GM19468 (cell line): ENCODE data around the gene MMP19.
"Not testable (repeated sequence)": the region's sequence is repeated elsewhere in the genome, so short reads cannot be mapped to it uniquely, and the experiment has no call there.

Experiments used
- ATAC-seq: cut with Tn5 transposase; IDR thresholded peaks from one replicate; pipeline ENCODE4 v1.9.1; 2021; ENCODE audit warnings: mild to moderate bottlenecking, moderate library complexity, moderate number of reproducible peaks; ENCODE audit not compliant: unreplicated experiment; ENCODE audit errors: extremely low read depth

The MMP19 gene, protein sequence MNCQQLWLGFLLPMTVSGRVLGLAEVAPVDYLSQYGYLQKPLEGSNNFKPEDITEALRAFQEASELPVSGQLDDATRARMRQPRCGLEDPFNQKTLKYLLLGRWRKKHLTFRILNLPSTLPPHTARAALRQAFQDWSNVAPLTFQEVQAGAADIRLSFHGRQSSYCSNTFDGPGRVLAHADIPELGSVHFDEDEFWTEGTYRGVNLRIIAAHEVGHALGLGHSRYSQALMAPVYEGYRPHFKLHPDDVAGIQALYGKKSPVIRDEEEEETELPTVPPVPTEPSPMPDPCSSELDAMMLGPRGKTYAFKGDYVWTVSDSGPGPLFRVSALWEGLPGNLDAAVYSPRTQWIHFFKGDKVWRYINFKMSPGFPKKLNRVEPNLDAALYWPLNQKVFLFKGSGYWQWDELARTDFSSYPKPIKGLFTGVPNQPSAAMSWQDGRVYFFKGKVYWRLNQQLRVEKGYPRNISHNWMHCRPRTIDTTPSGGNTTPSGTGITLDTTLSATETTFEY

DNA sequence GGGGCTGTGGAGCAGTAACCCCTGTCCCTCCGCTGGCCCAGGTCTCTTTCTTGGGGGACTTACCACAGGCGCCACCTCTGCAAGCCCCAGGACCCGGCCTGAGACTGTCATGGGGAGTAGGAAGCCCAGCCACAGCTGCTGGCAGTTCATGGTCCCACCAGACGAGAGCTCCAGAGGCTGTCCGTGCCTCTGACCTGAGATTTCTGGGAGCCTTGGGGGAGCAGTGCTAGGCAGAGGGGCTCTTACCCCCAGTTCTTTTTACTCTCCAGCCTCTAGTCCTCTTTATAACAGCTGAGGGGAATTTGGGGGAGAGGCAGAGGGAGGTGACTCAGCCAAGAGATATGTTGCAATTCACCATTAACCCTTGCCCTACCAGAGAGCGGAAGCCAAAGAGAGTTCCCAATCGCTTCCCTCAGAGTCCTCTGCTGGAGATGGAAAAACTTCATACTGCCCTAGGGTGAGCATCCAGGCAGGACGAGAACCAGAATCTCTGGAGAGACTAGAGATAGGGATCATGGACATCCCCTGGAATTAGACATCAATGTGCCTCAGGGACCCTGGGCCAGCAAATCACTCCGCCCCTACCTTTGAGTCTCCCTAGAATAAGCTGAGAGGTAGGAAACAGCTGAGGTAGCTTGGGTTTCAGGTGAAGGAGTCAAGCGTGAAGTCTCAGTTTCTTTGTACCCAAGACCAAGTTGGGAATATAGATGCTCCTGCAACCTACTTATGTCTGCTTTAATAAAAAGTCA lies at the start of gene MMP19:
MMP19 (minus strand) TSS at position 256 of the 749 bp plus-strand sequence; CDS start at position 150, 106 bp downstream.
- no peak for ATAC-seq

DNA sequence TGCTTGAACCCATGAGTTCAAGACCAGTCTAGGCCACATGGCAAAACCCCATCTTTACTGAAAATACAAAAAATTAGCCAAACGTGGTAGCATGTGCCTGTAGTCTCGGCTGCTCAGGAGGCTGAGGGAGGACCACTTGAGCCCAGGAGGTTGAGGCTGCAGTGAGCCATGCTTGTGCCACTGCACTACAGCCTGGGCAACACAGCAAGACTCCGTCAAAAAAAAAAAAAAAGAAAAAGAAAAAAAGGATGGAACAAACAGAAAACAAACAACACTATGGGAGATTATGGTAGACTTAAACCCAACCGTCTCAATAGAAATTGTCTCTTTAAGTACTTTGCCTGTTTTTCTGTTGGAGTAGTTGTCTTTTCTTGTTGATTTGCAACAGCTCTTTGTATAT lies 48.6 kb upstream of the MMP19 start:
- no peak for ATAC-seq

DNA sequence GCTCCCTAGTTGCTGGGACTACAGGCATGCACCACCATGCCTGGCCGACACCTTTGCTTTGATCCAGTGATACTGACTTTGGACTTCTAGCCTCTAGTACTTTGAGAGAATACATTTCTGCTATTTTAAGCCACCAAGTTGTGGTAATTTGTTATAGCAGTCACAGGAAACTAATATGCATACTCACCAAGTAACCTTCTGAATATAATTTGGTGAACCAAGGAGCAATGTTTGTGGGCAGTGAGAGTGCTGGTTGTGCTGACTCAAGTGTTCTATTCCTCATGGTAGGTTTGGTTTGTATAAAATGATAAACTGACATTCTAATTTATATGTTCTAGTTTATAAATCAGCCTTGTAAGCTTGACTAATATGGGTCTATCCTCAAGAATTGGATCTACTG lies 42.4 kb upstream of the MMP19 start:
- ATAC-seq: no peak

DNA sequence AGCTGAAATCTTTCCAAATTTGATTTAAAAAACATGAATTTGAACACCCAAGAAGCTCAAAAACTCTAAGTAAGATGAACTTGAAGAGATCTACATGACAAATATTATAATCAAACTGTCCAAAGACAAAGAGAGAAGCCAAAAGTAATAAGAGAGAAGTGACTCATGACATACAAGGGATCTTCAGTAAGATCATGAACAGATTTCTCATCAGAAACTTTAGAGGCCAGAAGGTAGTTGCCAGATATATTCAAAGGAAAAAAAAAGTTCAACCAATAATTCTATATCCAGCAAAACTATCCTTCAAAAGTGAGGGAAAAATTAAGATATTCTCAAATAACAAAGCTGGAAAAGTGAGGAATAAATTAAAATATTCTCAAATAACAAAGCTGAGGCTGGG lies 35.1 kb upstream of the MMP19 start:
- no peak for ATAC-seq

DNA sequence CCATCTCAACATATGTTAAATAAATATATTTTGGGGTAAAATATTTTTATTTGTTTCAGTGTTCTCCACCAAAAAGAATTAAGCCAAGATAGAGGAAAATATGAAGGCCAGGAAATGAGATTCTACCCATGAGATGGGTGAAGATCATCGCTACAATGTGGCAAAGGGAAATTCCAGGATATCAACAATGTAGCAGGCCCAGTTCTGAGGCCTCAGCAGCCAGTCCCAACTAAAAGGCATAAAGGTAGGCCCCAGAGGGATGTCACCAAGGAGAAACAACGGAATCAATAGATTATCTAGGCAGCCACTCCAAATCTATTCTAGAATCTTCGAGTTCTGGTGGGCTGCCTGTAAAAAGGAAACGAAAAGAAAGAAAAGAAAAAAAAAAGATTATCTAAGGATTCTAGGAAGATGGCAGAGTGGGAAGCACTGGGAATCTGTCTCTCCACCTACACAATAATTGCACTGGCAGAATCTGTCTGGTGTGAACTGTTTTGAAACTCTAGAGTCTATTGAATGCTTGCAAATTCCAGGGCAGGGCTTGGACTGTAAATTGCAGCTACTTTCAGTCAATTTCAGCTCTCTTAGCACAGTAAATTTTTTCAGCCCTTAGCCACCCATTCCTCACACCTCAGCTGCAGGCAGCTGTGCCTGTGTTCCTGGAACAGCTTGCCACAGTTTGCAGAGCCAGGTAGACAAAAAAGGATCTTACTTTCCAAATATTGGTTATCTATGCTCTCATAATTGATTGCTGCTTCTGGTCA lies 33.1 kb upstream of the MMP19 start:
- ATAC-seq: no peak

DNA sequence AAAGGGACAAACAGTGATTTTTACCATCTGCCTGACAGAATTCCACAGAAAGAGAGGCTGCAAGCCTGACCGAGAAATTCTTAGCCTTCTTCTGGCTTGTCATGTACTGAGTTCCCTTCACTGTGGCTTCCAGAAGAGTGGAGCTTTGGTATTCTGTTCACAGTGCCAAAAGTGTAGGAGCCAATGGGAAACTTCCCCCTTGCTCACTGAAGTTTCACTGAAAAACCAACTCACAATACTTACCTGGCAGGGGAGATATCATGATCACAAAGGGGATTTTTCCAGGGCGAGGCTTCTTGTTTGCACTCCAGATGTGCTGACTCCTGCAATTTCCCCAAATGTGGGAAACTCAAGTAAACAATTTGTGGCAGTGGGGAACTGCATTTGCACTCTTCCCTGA lies 31.7 kb upstream of the MMP19 start:
- no peak for ATAC-seq

DNA sequence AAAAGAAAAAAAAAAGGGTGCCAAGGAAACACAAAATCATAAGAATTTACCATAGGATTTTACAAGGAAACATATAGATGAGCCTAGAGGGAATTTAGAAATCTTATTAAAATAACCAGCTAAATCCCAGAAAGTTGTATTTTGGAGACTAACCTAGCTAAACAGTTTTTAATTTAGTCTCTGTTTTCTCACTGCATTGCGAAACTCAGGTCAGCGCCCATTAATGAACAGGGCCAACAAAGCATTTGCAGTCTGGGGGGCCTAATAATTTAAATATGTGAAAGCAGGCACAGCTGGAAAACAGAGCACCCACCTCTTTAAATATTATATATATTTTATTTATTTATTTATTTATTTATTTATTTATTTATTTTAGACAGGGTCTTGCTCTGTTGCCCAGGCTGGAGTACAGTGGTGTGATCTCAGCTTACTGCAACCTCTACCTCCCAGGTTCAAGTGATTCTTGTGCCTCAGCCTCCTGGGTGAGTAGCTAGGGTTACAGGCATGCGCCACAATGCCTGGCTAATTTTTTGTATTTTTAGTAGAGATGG lies 23.8 kb upstream of the MMP19 start:
- ATAC-seq: not testable (repeated sequence)

DNA sequence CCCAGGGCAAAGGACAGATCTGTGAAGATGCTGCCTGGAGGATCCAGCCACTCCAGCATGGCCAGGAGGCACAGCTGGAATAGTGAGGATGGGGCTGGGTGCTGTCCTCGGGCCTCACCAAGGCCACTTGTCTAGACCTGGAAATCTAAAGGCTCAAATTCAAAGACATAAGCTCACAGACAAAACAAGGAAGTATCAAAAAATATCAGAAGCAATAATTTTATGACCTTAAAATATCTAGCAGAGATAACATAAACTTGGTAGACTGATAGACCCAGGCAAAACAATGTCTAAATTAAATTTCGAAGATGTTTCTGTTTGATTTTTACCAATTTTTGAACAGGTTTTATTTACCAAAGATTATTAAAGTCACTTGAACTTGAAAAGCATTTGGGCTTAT lies 22.6 kb upstream of the MMP19 start:
- ATAC-seq: no peak

DNA sequence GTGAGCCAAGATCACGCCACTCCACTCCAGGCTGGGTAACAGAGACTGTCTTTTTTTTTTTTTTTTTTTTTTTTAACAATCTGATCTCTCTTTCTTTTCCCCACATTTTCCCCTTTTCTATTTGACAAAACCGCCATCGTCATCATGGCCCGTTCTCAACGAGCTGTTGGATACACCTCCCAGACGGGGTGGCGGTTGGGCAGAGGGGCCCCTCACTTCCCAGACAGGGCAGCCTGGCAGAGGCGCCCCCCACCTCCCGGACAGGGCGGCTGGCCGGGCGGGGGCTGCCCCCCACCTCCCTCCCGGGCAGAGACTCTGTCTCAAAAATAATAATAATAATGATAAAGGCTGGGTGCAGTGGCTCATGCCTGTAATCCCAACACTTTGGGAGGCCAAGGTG lies 20.2 kb upstream of the MMP19 start:
- ATAC-seq: not testable (repeated sequence)

DNA sequence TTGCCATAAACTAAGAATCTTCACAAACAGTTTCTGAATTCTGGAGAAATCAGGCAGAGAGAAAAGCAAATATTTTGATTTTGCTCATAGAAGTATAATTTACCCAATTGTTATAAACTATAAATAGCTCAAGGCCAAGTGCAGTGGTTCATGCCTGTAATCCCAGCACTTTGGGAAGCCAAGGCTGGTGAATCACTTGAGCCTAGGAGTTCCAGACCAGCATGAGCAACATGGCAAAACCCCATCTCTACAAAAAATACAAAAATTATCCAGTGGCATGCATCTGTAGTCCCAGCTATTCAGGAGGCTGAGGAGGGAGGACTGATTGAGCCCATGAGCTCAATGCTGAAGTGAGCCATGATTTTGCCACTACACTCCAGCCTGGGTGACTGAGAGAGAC lies 19.6 kb upstream of the MMP19 start:
- ATAC-seq: no peak

DNA sequence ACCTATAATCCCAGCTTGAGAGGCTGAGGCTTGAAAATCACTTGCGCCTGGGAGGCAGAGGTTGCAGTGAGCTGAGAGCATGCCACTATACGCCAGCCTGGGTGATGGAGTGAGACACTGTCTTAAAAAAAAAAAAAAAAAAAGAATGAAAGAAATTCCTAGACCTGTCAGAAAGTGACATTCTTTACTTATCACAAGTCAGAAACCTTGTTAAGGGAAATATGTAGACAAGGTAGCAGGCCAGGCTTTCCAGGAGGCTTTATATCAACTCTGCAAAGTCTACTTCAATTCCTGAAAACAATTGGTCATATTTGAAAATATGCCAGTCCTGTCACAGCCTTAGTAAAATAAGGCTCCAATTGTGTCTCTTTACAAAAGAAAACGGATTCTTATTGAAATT lies 19.1 kb upstream of the MMP19 start:
- no peak for ATAC-seq

DNA sequence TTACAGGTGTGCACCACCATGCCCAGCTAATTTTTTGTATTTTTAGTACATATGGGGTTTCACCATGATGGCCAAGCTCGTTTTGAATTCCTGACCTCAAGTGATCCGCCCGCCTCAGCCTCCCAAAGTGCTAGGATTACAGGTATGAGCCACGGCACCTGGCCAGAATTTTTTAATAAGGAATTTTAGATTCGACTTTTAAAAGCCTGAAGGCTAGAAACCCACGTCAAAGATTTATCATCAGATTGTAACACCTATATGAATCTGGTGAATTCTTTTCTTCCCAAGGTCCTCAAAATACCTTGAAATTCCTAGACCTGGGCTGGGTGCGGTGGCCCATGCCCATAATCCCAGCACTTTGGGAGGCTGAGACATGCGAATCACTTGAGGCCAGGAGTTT lies 18.7 kb upstream of the MMP19 start:
- ATAC-seq: no peak

DNA sequence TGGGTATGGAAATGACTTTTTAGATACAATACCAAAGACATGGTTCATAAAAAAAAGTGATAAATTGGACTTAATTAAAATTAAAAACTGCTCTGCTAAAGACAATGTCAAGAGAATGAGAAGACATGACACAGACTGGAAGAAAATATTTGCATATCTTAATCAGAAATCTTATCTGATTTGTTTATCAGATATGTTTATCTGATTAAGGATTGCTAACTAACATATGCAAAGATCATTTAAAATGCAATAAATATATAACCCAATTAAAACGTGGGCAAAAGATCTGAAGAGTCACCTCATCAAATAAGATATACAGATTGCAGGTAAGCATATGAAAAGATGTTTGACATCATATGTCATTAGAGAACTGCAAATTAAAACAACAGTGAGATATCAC lies 10.0 kb upstream of the MMP19 start:
- ATAC-seq: no peak

DNA sequence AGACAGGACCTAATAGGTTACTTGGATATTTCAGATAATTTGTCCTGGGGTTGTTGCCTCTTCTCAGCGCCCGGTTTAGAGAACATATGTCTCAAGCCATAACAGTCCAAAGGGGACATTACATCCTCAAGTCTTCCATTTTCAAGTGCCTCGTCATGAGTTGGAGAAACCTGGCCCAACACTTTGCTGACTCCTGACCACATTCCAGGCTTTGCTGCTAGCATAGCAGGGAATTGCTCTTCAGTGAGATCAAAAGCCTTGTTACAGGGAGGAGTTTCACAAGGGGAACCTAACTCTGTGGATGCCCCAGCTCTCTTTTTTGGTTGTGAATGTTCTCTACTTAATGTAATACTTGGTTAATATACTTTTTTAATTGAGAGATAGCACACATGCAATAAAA lies 8.2 kb upstream of the MMP19 start:
- ATAC-seq: no peak

DNA sequence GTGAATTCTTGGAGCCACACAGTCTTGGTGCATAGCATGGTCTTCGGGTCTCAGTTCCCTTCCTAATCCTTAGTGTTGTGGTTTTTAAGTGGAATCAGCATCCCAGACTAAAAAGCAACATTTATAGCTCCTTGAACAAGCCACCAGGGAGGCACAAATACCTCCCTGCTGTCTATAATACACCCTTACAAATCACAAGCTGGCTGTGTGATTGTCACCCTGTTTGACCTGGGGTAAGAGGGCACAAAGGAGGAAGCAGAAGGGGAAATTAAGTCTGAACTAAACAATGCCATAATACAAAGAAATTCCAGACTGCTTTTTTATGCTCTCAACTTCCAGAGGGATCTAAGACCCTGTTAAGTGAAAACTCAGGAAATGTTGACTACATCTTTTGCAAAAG lies 7.7 kb upstream of the MMP19 start:
- ATAC-seq: no peak

DNA sequence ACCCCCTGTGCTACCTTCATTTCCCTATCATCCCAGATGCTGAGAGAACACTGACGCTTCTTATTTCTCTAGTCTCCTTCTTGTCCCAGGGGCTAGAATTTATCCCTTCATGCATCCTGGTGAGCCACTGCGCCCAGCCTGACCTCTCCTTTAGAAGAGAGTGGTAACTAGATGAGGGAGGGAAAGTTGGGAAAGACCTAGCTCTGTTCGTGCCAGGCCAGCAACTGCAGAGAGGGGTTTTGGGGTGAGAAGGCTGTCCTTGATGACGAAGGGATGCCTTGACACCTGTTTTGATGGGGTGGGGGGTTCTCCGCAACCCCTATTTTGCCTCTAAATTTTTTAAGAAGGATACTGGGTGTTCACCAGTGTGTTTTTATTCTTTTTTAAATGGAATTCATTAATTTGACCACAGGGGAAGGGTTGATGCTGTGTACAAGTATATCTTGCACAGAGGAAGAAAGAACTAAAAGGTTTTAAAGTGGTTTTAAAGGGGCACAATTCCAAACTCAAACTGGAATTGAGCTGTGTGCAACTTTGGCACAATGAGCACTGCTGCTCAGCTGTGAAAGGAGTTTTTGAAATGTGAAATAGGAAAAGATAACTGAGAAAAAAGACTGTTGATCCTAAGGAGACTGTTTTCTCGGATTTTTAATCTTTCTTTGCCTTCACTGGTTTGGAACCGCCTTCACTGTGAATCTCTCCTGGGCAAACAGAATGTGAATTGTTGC lies 7.0 kb upstream of the MMP19 start:
- ATAC-seq: no peak

DNA sequence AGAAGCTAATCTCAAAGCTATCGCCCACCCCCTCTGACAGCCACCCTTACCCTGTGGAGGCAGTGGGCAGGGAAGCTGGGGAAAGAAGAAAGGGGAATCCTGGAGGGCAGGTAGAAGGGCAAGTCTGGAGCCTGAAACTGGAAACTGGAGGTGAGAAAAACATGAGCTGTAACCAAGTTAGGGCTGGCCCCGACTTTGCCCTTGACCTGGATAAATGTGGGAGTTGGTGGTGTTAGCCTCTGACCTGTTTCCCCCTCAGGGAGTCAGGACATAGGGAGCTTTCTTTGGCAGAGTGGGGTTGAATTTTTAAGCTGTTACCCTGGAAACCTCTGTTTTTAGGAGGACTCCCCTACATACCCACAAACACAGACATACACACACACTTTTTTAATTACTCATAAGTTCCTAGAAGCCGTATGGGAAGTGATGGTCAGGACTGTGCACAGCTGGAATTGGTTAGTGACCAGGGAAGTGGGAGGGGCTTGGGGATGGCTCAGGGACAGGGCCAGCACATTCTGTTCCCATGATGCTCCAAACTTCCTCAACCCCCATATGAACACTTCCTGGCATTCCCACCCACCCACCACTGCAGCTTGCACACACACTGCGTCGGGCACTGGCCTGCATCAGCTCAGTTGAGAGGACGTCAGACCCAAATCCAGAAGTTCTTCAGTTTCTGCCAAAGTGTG lies 5.0 kb upstream of the MMP19 start:
- ATAC-seq: no peak

DNA sequence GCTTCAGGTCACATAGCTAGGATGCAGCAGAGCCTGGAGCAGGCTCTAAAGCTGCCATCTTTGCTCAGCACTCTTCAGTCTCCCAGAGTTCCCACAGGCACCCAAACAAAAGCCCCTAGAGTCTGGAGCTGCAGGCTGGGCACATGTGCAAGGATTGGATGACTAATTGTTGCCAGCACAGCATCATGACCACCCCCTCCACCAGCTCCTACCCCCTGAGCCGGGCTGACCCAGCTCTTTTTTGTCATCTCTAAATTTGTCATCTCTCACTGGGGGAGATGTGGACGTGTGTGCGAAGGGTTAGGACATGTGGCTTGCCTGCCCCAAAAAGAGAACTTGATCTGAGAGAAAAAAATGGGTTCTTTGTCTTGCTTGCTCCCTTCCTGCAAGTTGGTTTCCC lies 4.3 kb upstream of the MMP19 start:
- no peak for ATAC-seq

DNA sequence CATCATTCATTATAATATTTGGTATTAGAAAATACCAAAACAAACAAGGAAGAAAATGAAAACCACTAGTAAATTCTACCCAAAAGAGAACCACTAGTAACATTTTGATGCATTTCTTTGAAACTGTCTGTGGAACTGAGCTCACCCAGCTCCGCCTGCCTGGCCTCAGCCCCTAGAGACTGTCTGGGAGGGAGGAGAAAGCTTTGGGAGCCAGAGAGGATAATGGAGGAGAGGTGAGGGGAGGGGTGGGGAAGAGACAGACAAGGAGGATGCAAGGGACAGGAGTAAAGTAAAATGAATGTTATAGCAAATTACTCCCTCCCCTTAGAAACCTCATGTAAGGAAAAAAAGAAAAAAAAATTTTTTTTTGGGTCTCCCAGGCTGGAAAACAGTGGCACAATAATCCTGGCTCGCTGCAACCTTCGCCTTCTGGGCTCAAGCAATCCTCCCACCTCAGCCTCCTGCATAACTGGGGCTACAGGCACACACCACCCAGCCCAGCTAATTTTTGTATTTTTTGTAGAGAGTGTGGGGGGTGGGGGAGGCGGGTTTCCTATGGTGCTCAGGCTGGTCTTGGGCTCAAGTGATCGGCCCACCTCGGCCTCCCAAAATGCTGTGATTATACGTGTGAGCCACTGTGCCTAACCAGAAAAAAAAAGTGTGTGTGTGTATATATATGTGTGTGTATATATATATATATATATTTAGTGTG lies 3.2 kb upstream of the MMP19 start:
- no peak for ATAC-seq
